Measurements from ENCODE around the gene PLAC8L1.

- no peak for TF ChIP-seq CTCF (IDR thresholded peaks at IDR 0.05)
- no peak for TF ChIP-seq POLR2AphosphoS5 (IDR thresholded peaks at IDR 0.05; ENCODE audit: low read depth, low read length)
- no peak for TF ChIP-seq REST (IDR thresholded peaks at IDR 0.05; ENCODE audit: insufficient read depth in 1 of 2, low read depth in 2 of 2, low read length in 1 of 2)
These were observed at the start of gene PLAC8L1 for GRCh38 chr5:146105477-146105876.

Measured in Panc1 (cell line).